HCT116 (cell line): ENCODE results near the gene RPRD1B.

Source experiments
- ATF3 ChIP-seq: IDR thresholded peaks from 2 replicates; pipeline ENCODE4 v1.6.1; 2012
- CBX3 ChIP-seq: IDR thresholded peaks from 2 replicates; pipeline ENCODE4 v1.6.1; 2012; ENCODE audit warnings: low read depth
- CTCF ChIP-seq, 3 experiments: fragments of 200-600 bp in 1 of 3; sonication (generic) in 1 of 3; IDR thresholded peaks in 2 of 3; conservative IDR thresholded peaks in 1 of 3; 2 replicates each; pipeline ENCODE4 v1.5.1; 2012 to 2017; ENCODE audit warnings: low read depth in 2 of 3, low read length in 2 of 3, antibody characterized with exemption in 1 of 3, borderline replicate concordance in 1 of 3, control low read depth in 1 of 3, mild to moderate bottlenecking in 1 of 3, mixed read lengths in 1 of 3, mixed run types in 1 of 3, moderate library complexity in 1 of 3; ENCODE audit not compliant: insufficient read depth in 1 of 3
- EZH2 ChIP-seq: fragments of 200-600 bp; sonication (generic); IDR thresholded peaks from 2 replicates; pipeline ENCODE4 v1.6.1; 2017; ENCODE audit warnings: antibody characterized with exemption, mixed run types
- EZH2phosphoT487 ChIP-seq: fragments of 200-600 bp; IDR thresholded peaks from 2 replicates; pipeline ENCODE4 v1.6.1; 2018; ENCODE audit warnings: antibody characterized with exemption, borderline replicate concordance
- MAX ChIP-seq: IDR thresholded peaks from 2 replicates; pipeline ENCODE4 v1.6.1; 2012
- POLR2A ChIP-seq: IDR thresholded peaks from 2 replicates; pipeline ENCODE4 v1.7.0; 2011; ENCODE audit warnings: borderline replicate concordance; ENCODE audit not compliant: insufficient read depth, insufficient read length; ENCODE audit errors: extremely low read depth
- POLR2AphosphoS5 ChIP-seq: IDR thresholded peaks from 2 replicates; pipeline ENCODE4 v1.6.1; 2011; ENCODE audit warnings: mild to moderate bottlenecking, low read depth, low read length, moderate library complexity
- RAD21 ChIP-seq: IDR thresholded peaks from 2 replicates; pipeline ENCODE4 v1.6.1; 2012; ENCODE audit warnings: low read depth, mild to moderate bottlenecking
- SIN3A ChIP-seq: IDR thresholded peaks from 2 replicates; pipeline ENCODE4 v1.6.1; 2012; ENCODE audit warnings: low read depth
- SP1 ChIP-seq: IDR thresholded peaks from 2 replicates; pipeline ENCODE4 v1.6.1; 2012; ENCODE audit warnings: low read depth
- TCF7L2 ChIP-seq: IDR thresholded peaks from 2 replicates; pipeline ENCODE4 v1.7.0; 2011; ENCODE audit warnings: borderline replicate concordance, inconsistent platforms; ENCODE audit not compliant: insufficient read depth, insufficient read length; ENCODE audit errors: extremely low read depth
- ZFX ChIP-seq: fragments of 450-650 bp; IDR thresholded peaks from 2 replicates; pipeline ENCODE4 v1.6.1; 2017
- ZNF274 ChIP-seq: fragments of 200-500 bp; sonication (Bioruptor generic); IDR thresholded peaks from 2 replicates; pipeline ENCODE4 v1.6.1; 2014; ENCODE audit warnings: mild to moderate bottlenecking, low read depth, low read length, inconsistent platforms

- TF ChIP-seq RAD21 (no peak), ZNF274 (no peak), CTCF (IDR thresholded peaks at IDR 0.05 in 2 of 3, conservative IDR thresholded peaks at IDR 0.05 in 1 of 3; ENCODE audit: borderline replicate concordance in 1 of 3, insufficient read depth in 1 of 3, low read depth in 2 of 3, low read length in 2 of 3) (no peak), EZH2phosphoT487 (no peak), ZFX (no peak), POLR2A (no peak), TCF7L2 (no peak), POLR2AphosphoS5 (no peak), EZH2 (no peak), ATF3 (no peak), SIN3A (no peak), SP1 (no peak), MAX (no peak), CBX3 (no peak)
Measured at GRCh38 chr20:38115896-38116295, 82.3 kb downstream of the RPRD1B start.
